Glutamatergic neuron (in vitro differentiated cells): ENCODE data around the gene ARHGAP42. TPM values are rescaled to one million over a fixed set of nuclear protein-coding genes. Genes with fewer than 3 reads are reported as not detected.
"Not testable (repeated sequence)": the region's sequence is repeated elsewhere in the genome, so short reads cannot be mapped to it uniquely, and the experiment has no call there.

Experiments used
- DNase-seq: peaks from one replicate; pipeline ENCODE4 v3.0.0; 2022
- H3K27ac Mint-ChIP-seq: one replicate; pipeline ENCODE4 v1.8.0; 2020; ENCODE audit warnings: mild to moderate bottlenecking, mixed read lengths, inconsistent platforms; ENCODE audit not compliant: unreplicated experiment
- H3K27me3 Mint-ChIP-seq: one replicate; pipeline ENCODE4 v1.8.0; 2020; ENCODE audit warnings: mild to moderate bottlenecking, moderate library complexity, mixed read lengths, inconsistent platforms; ENCODE audit not compliant: unreplicated experiment
- H3K36me3 Mint-ChIP-seq: one replicate; pipeline ENCODE4 v1.8.0; 2020; ENCODE audit warnings: mild to moderate bottlenecking, mixed read lengths, inconsistent platforms; ENCODE audit not compliant: unreplicated experiment
- H3K4me1 Mint-ChIP-seq: one replicate; pipeline ENCODE4 v1.8.0; 2020; ENCODE audit warnings: mild to moderate bottlenecking, low read depth, mixed read lengths, inconsistent platforms; ENCODE audit not compliant: unreplicated experiment
- H3K4me3 Mint-ChIP-seq: one replicate; pipeline ENCODE4 v1.8.0; 2020; ENCODE audit warnings: mild to moderate bottlenecking, mixed read lengths, inconsistent platforms; ENCODE audit not compliant: unreplicated experiment
- H3K9me3 Mint-ChIP-seq: one replicate; pipeline ENCODE4 v1.8.0; 2020; ENCODE audit warnings: mild to moderate bottlenecking, moderate library complexity, mixed read lengths, inconsistent platforms; ENCODE audit not compliant: unreplicated experiment
- total RNA-seq: library from RNA; stranded (reverse); fragmentation: NEBNext Ultra II Directional; extraction: Animal tissue kit (Norgen Biotek cat#: 25700); gene quantifications from one replicate; pipeline ENCODE4 v1.2.1, GENCODE V29; 2021; ENCODE audit not compliant: unreplicated experiment
- TF ChIP-seq, protein P1 (sequence below): fragments of 200-600 bp; sonication (generic); IDR thresholded peaks from one replicate; pipeline ENCODE4 v1.5.0; 2021; ENCODE audit not compliant: partially characterized antibody, unreplicated experiment

The ARHGAP42 gene
- total RNA-seq, 1 donor from 2014 or later = 21.4 TPM

GRCh38 chr11:100748153-100748552, 61.1 kb downstream of the ARHGAP42 start:
- DNase-seq = no peak
- no peak overlapping the region for H3K27ac Mint-ChIP-seq
- H3K9me3 Mint-ChIP-seq = peaks cover 6% of the 10 kb centered on the region
- peaks cover 6% of the 10 kb centered on the region for H3K27me3 Mint-ChIP-seq
- peaks cover 13% of the 10 kb centered on the region for H3K36me3 Mint-ChIP-seq
- no peak overlapping the region for H3K4me3 Mint-ChIP-seq
- H3K4me1 Mint-ChIP-seq = peaks cover 20% of the 10 kb centered on the region
- TF ChIP-seq, protein P1, sequence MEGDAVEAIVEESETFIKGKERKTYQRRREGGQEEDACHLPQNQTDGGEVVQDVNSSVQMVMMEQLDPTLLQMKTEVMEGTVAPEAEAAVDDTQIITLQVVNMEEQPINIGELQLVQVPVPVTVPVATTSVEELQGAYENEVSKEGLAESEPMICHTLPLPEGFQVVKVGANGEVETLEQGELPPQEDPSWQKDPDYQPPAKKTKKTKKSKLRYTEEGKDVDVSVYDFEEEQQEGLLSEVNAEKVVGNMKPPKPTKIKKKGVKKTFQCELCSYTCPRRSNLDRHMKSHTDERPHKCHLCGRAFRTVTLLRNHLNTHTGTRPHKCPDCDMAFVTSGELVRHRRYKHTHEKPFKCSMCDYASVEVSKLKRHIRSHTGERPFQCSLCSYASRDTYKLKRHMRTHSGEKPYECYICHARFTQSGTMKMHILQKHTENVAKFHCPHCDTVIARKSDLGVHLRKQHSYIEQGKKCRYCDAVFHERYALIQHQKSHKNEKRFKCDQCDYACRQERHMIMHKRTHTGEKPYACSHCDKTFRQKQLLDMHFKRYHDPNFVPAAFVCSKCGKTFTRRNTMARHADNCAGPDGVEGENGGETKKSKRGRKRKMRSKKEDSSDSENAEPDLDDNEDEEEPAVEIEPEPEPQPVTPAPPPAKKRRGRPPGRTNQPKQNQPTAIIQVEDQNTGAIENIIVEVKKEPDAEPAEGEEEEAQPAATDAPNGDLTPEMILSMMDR = no peak

DNA sequence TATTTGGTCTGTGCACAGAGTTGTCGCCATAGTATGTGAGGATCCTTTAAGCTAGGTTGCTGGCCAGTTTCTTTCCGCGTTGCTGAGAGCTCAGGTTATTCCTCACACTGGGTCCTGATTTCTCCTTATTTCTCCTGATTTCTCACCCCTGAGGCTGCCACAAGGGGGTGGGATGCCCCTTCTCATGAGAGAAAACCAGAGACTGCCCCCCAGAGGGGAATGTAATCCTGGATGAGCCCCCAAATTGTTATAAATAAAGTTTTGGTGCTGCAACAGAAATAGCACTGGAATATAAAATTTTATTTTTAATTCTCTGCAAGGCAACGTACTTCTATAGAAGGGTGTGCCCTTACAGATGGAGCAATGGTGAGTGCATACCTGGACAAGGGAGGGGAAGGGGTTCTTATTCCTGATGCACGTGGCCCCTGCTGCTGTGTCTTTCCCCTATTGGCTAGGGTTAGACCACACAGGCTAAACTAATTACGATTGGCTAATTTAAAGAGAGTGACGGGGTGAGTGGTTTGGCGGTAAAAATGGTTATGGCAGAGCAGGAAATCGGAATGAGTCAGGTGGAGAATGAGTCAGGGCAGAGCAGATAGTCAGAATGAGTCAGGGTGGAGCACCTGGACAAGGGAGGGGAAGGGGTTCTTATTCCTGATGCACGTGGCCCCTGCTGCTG, 62.9 kb downstream of the ARHGAP42 start:
- H3K27me3 Mint-ChIP-seq, H3K4me3 Mint-ChIP-seq, H3K27ac Mint-ChIP-seq, H3K9me3 Mint-ChIP-seq, DNase-seq: not testable (repeated sequence)
- Mint-ChIP-seq H3K36me3 (peaks cover 13% of the 10 kb centered on the region), H3K4me1 (peaks cover 25% of the 10 kb centered on the region)

DNA sequence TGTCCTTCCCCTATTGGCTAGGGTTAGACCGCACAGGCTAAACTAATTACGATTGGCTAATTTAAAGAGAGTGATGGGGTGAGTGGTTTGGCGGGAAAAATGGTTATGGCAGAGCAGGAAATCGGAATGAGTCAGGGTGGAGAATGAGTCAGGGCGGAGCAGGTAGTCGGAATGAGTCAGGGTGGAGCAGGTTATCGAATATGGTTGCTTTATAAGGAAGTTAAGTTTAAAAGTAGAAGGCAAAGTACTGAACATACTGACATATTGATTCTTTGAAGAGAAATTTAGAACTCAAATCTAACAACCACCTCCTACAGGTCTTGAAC, 63.4 kb downstream of the ARHGAP42 start:
- H3K27me3 Mint-ChIP-seq, H3K4me3 Mint-ChIP-seq, H3K27ac Mint-ChIP-seq, DNase-seq, H3K9me3 Mint-ChIP-seq: not testable (repeated sequence)
- Mint-ChIP-seq H3K36me3 (peaks cover 13% of the 10 kb centered on the region), H3K4me1 (peaks cover 29% of the 10 kb centered on the region)

DNA sequence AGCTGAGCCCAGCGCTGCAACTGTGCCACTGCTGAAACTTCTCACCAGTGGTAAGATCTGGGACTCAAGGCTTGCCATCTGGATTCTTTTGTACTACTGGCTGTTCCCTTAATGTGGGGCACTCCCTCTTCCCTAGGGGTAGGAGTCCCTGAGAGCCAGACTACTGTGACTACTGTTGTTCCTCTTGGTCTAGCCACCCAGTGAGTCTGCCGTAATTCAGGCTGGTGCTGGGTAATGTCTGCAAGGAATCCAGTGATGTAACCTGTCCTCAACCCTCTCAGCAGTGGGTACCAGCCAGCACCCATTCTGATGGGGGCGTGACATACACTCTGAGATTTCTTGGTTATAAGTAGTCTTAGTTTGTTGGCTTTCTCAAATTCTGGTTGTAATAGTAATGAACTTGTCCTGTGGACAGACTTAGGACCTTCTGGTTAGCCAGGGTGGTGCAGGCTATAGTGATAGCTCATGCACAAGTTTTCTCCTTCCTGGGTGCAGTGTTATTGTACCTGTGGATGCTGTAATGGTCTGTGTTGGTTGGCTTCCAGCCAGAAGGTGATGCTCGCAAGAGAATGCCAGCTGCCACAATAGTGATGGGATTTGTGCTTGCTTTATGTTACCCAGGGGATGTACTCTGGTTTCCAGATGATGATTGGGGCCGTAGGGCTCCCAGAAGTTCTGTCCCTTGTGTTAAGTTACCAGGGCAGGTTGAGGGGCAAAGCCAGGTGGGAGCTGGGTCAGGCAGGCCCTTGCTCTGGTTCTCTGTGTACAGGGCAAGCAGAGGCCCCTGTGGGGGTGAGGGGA, 65.5 kb downstream of the ARHGAP42 start:
- Mint-ChIP-seq H3K27ac (peak overlapping the region; percentile 82), H3K4me3 (no peak overlapping the region), H3K9me3 (peaks cover 6% of the 10 kb centered on the region), H3K36me3 (peaks cover 13% of the 10 kb centered on the region), H3K27me3 (peaks cover 6% of the 10 kb centered on the region), H3K4me1 (peaks cover 24% of the 10 kb centered on the region)
- DNase-seq = no peak
- TF ChIP-seq, protein P1 = no peak

DNA sequence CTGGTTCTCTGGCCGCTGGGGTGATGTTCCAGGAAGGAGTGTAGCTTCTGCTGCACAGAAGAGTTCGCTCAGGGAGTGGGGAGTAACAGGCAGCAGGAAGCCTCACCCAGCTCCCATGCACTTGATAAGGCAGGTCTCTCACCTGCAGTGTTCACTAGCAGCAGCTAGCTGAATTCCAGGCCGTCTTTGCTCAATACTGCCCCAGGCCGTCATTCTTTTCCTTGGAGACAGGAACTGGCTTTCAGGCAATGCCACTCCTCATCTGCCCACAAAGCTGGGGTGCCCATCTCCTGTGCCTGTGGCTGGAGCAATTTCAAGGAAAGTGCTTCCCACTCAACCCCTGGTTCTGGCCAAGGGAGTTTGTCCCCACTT, 66.1 kb downstream of the ARHGAP42 start:
- H3K4me3 Mint-ChIP-seq = no peak overlapping the region
- peaks cover 6% of the 10 kb centered on the region for H3K9me3 Mint-ChIP-seq
- TF ChIP-seq, protein P1 = no peak
- peaks cover 25% of the 10 kb centered on the region for H3K4me1 Mint-ChIP-seq
- DNase-seq = peak; percentile 41
- H3K36me3 Mint-ChIP-seq = peaks cover 13% of the 10 kb centered on the region
- peaks cover 6% of the 10 kb centered on the region for H3K27me3 Mint-ChIP-seq
- H3K27ac Mint-ChIP-seq = peak overlapping the region; percentile 60

DNA sequence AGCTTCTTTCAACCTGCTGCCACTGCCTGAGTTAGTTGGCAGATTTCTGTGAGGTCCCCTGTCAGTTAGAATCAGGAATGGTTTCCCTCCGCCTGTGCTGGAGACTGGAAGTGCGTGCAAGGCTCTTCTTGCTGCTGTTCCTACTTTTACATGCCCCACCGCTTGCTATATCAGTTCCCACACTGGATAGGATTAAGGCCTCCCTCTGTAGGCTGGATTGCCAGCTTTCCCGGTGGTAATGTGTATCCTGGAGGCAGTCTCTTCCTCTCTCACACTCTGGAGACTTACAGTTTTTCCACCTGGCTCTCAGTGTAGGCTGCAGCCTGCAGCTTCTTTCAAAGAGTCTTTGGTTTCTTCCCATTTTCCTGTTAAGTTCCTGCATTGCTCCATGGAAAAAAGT, 66.5 kb downstream of the ARHGAP42 start:
- H3K4me1 Mint-ChIP-seq = peaks cover 27% of the 10 kb centered on the region
- H3K27me3 Mint-ChIP-seq = peaks cover 6% of the 10 kb centered on the region
- DNase-seq = no peak
- TF ChIP-seq, protein P1 = no peak
- peaks cover 13% of the 10 kb centered on the region for H3K36me3 Mint-ChIP-seq
- peak overlapping the region; percentile 48 for H3K4me3 Mint-ChIP-seq
- peak overlapping the region; percentile 60 for H3K27ac Mint-ChIP-seq
- H3K9me3 Mint-ChIP-seq = peaks cover 6% of the 10 kb centered on the region
